Measurements from ENCODE around the gene VPS45. TPM values are rescaled to one million over a fixed set of nuclear protein-coding genes. Genes with fewer than 3 reads are reported as not detected.

The VPS45 gene
- total RNA-seq, 1 donor from 2014 or later: 44.1 TPM

DNA sequence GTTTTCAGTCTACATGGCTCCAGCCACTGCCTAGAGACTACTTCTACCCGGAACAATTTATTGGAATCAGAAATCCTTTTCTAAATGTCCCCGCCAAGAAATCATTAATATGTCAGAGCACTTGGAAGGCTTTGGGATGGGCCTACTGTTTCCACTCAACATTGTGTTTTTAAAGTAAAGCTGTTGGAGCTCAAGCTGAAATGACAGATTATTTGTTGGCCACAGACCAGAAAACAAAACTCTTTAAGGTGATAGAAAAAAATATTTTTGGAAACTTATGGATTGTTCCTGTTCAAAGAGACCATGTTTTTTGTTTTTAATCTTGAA, 496 bp downstream of the VPS45 start:
- DNase-seq (ENCODE audit: low spot score) (no peak), ATAC-seq (no peak)
- intact Hi-C loops (cut with DNase I): no loop called here

DNA sequence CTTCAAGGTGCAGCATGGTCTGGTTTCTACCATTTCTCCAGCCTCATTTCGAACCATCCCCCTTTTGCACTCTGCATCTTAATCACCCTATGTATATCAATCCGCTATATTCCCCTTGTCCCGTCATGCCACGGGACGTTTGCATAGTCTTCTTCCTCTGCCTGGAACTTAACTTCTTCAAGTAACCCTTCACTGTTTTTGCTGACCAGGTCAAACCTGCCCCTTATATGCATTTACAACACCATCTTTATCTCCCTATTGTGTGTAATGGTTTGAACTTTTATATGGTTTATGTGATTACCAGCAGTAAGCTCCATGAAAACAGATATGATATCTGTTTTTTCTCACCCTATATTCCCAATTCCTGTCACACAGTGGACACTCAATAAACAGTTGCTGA, 2.3 kb downstream of the VPS45 start:
- no peak for ATAC-seq
- intact Hi-C loops (cut with DNase I): no loop called here

GRCh38 chr1:150072959-150073358, 5.4 kb downstream of the VPS45 start:
- DNase-seq (ENCODE audit: low spot score): no peak
- ATAC-seq: peak; percentile 73
- intact Hi-C loops (cut with DNase I): loop anchor here (2.0 kb wide), 1 partner anchor 116 kb away; no protein-coding TSS in a partner anchor

More for the DNA sequence above, 2.3 kb downstream of the VPS45 start:
- DNase-seq (ENCODE audit: low spot score): no peak

- intact Hi-C loops (cut with DNase I): loop anchor here (2.0 kb wide), 1 partner anchor 115 kb away; no protein-coding TSS in a partner anchor
- DNase-seq (ENCODE audit: low spot score) (no peak), ATAC-seq (no peak)
These were observed 5.9 kb downstream of the VPS45 start for GRCh38 chr1:150073516-150073915.

DNA sequence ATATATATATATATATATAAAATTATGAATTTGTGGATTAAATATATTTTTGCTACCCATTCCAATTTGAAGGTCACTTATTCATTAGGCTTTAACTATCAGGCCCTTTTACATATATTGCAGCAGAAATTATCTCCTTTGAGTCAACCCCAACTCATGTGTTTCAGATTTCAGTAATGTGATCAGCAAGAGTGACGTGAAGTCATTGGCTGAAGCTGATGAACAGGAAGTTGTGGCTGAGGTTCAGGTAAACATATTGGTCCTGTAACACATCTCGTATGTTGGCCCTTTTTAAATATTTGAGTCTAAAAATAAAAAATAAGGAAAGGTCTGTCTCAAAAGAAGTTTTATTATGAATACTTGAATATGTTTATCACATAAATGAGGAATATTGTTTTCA, 8.5 kb downstream of the VPS45 start:
- ATAC-seq: no peak
- DNase-seq (ENCODE audit: low spot score): no peak
- intact Hi-C loops (cut with DNase I): no loop called here

- no peak for DNase-seq (ENCODE audit: low spot score)
- intact Hi-C loops (cut with DNase I): no loop called here
- no peak for ATAC-seq
These were observed 9.4 kb downstream of the VPS45 start for GRCh38 chr1:150076985-150077384.

GRCh38 chr1:150080784-150081183, 13.2 kb downstream of the VPS45 start:
- DNase-seq (ENCODE audit: low spot score): no peak
- intact Hi-C loops (cut with DNase I): no loop called here
- ATAC-seq: no peak

- DNase-seq (ENCODE audit: low spot score) (no peak), ATAC-seq (no peak)
- intact Hi-C loops (cut with DNase I): no loop called here
These were observed 14.9 kb downstream of the VPS45 start for GRCh38 chr1:150082494-150082893.

GRCh38 chr1:150083907-150084306, 16.3 kb downstream of the VPS45 start:
- intact Hi-C loops (cut with DNase I): no loop called here
- no peak for ATAC-seq
- DNase-seq (ENCODE audit: low spot score): no peak

DNA sequence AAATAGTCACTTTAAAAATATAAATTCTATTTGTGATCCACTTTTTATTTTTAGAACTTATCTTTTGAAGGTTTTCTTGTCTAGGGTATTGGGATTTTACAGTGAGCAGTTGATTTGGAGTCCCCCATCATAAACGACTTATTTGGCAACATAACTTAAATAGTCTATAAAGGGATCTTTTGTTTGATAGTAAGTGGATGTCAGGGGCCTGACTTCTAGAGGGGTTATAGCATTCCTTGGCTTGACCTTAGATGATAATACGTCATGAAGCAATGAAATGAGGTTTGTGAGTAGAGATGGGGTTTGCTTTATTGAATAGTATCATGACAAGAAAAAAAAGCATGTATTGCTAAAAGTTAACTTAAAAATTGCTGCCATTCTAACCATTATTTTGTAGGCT, 17.8 kb downstream of the VPS45 start:
- intact Hi-C loops (cut with DNase I): no loop called here

DNA sequence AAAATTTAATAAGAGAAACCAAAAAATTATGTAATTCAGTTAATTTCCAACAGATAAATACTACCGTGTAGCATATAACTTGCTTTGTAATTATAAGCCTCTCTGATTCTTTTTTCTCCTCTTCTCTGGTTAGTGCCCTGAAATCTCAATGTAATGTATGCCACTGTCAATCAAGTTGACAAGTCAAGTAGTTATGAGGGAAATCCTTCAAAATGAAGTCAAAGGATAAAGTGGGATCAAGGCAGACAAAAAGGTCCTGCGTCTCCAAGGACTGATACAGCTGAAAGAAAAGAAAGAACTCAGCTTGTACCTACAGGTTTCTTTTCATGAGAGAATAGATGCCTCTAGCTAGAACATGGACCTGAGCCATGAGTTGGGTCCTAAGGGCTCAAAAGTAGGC, 19.8 kb downstream of the VPS45 start:
- ATAC-seq (no peak), DNase-seq (ENCODE audit: low spot score) (no peak)
- intact Hi-C loops (cut with DNase I): no loop called here

More for the DNA sequence above, 17.8 kb downstream of the VPS45 start:
- no peak for ATAC-seq
- no peak for DNase-seq (ENCODE audit: low spot score)

DNA sequence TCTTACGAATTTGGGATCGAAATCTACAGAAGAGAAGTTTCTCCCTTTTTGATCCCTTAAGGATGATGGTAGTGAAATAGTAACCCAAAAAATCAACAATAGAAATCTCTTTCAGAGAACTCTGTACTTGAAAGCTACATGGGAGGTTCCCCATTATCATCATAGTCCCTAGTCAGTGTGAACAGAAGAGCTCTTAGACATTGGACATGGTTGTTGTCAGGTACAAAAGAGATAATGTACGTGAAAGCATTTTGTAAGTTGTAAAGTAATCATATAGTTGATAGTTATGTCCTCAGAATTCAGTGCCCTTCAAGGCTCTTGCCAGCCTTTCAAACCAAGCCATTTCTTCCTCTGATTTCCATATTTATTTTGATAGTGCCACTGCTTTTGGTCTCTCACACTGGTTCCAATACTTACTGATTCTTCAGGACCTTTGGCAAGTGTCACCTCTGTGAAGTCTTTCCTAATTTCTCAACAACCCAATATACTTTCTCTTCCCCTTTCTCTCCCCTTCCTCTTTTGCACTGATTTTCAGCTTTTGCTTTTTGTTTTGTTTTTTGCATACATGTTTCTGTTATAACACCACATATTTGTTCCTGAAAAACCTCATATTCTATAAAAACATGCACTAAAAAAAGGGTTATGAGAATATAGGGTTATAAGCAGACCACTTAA, 22.4 kb downstream of the VPS45 start:
- intact Hi-C loops (cut with DNase I): no loop called here
- no peak for ATAC-seq
- no peak for DNase-seq (ENCODE audit: low spot score)

- DNase-seq (ENCODE audit: low spot score) (no peak), ATAC-seq (no peak)
- intact Hi-C loops (cut with DNase I): no loop called here
These were observed 24.7 kb downstream of the VPS45 start for GRCh38 chr1:150092180-150092791.

DNA sequence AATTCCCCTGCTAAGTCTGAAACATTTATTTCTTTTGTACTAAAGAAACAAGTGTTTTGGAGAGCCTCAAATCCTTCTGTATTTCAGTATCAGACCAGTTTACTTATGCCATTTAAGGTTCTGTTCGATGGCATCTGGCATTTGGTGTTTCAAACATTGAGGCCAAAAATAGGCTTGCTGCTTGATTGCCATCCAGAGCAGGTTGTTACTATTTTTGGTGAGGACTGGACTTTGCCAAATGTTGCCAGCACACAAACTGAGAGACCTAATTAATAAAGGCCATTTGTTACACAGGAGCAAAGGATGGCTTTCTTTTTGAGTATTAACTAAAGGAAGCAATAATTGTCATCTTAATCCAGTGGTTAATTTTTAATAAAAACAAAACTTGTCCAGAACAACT, 26.2 kb downstream of the VPS45 start:
- intact Hi-C loops (cut with DNase I): no loop called here
- ATAC-seq: no peak
- DNase-seq (ENCODE audit: low spot score): no peak

- ATAC-seq (no peak), DNase-seq (ENCODE audit: low spot score) (no peak)
- intact Hi-C loops (cut with DNase I): no loop called here
These were observed 27.2 kb downstream of the VPS45 start for GRCh38 chr1:150094734-150095265.

DNA sequence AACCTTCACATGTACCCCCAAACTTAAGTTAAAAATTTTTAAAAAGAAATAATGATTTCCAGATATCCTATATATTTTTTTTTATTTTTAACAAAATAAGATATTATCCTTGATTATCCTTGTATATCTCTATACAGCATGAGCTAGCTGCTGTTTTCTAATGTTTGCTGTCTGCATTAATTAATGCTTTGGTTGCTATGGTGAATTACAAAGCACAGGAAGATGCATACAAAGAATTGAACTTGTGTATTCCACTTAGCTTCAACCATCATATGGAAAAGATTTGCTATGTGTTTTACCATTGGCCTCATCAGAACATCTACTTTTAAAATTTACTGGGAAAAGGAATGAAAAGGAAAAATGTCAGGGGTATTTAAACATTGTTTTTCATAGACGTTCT, 35.4 kb downstream of the VPS45 start:
- intact Hi-C loops (cut with DNase I): no loop called here

DNA sequence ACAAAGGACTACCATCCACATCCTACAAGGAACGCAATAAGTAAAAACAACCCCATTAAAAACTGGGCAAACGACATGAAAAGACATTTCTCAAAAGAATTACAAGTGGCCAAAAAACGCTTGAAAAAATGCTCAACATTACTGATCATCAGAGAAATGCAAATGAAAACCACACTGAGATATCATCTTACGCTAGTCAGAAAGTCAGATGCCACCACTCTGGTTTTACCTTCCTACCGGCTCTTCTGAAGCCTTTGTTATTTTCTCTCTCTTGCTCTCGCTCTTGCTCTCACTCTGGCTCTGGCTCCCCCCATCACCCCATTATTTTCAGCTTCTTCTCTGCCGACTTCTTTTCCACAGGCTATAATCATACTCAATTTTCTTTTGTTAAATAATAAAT, 38.8 kb downstream of the VPS45 start:
- DNase-seq (ENCODE audit: low spot score) (no peak), ATAC-seq (no peak)

More for the DNA sequence above, 35.4 kb downstream of the VPS45 start:
- DNase-seq (ENCODE audit: low spot score): no peak
- ATAC-seq: no peak

GRCh38 chr1:150109586-150109985, 42.0 kb downstream of the VPS45 start:
- no peak for DNase-seq (ENCODE audit: low spot score)
- intact Hi-C loops (cut with DNase I): no loop called here
- ATAC-seq: no peak

More for the DNA sequence above, 38.8 kb downstream of the VPS45 start:
- intact Hi-C loops (cut with DNase I): no loop called here

GRCh38 chr1:150110116-150110515, 42.5 kb downstream of the VPS45 start:
- ATAC-seq (no peak), DNase-seq (ENCODE audit: low spot score) (no peak)
- intact Hi-C loops (cut with DNase I): no loop called here

GRCh38 chr1:150111670-150112069, 44.1 kb downstream of the VPS45 start:
- ATAC-seq: no peak
- no peak for DNase-seq (ENCODE audit: low spot score)
- intact Hi-C loops (cut with DNase I): no loop called here

DNA sequence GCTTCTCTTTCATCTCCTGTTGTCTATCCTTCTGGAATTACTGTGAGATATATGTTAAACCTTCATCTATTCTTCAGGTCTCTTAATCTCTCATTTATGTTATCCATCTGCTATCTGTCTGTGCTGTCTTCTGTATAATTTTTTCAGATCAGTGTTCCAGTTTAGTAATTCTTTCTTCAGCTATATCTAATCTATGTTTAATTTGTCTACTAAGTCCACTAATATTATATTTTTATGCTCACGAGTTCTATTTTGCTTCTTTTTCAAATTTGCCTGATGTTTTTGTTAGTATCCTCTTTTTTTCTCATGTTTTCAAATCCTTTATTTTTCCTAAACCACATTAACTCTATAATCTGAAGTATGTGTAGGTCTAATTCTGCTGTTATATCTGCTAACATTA, 47.5 kb downstream of the VPS45 start:
- no peak for ATAC-seq
- DNase-seq (ENCODE audit: low spot score): no peak
- intact Hi-C loops (cut with DNase I): no loop called here
